ENCODE results near the gene ATXN10.

- no peak for TF ChIP-seq CTCF (IDR thresholded peaks at IDR 0.05; ENCODE audit: insufficient read depth, low read length, poor library complexity, severe bottlenecking)
- no peak for TF ChIP-seq EZH2phosphoT487 (conservative IDR thresholded peaks at IDR 0.05; ENCODE audit: low read length)
Measured at GRCh38 chr22:45816776-45817175, 145.1 kb downstream of the ATXN10 start.
